Cerebellar nuclear complex (tissue), 1 donor: ENCODE results near the gene RAB34.
A peak's percentile ranks its signal among the peaks of the same experiment; 100 is the strongest.
"Not testable (repeated sequence)": the region's sequence is repeated elsewhere in the genome, so short reads cannot be mapped to it uniquely, and the experiment has no call there.

Experiments used
- DNase-seq, 2 experiments: peaks; one replicate each; lab custom pipeline; 2025; lab: John Stamatoyannopoulos, UW

Gene RAB34

DNA sequence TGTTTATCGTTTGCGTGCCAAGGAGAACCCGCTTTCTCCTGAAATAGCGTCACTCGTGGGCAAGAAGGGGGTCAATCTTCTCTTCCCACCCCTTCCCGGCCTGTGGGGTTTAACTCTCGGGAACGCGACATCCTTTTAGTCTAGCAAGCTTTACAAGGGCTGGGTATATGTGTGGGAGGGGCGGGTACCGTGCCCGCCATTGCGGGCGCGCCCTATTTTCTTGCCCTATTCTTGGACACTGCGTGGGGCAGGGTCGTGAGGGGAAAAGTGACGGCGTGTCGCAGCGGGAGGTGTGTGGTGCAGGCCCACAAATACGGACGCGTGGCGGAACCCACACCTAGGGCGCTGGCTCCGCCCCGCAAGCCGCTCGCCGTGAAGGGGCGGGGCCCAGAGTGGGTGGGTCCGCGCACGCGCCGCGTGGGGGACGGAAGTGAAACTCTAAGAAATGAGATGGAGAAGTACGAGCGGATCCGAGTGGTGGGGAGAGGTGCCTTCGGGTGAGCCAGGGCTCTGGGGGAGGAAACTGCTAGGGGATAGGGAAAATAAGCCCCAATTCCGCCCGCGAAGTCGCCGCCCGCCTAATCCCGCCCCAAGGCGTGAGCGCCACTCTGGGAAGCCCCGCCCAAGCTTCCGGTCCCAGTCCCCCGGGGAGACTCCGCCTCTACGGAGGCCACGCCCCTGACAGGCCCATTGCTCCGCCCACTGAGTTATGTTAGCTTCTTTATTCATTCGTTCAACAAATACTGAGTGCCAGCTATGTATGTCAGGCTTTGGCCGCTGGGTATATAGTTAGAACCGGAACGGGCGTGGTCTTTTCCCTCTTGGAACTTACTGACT, 10.9 kb upstream of the RAB34 start, which contains the start of gene NEK8:
NEK8 (plus strand) TSS at position 425 of the 837 bp plus-strand sequence; CDS start at position 451, 26 bp downstream.
- DNase-seq = peak in 1 of 2 experiments; percentile 45

DNA sequence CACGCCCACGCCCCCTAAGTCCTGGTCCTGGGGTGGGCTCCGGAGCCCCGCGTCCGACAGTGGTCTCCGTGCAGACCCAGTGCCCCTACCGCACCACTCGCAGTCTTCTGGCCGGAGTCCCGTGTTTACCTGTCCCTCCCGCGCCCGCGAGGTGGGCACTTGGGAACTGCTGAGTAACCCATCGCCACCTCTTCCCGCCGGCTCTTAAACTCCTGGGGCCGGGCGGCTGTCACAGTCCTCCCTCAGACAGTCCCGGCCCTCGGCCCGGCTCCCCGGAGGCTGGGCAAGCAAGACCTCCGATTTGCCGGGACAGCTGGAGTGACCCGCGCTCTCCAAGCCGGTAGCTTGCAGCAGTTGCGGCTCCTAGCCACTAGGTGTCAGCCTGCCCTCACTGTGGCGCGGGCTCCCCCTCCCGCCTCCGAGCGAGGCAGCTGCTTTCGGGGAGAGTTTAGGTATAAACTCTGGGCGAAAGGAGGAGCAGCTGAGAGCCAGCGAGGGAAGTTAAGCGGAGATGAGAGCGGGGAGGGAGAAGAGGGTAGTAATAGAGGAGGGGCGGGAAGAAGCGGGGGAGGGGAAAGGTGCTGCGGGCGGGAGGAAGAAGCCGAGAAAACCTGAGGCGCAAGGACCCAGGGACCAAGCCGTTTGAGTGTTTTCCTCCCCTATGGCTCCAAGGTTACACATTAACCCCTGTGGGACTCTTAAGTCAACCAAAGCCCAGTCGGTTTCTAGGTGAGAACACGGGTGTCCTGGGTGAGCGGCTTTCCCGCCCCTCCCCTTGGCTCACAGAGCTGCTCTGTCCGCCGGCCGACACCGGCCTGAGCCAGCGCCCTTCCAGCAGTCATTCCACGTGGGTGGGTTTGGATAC, 9.2 kb upstream of the RAB34 start:
- DNase-seq = peak; percentile 53 to 71

DNA sequence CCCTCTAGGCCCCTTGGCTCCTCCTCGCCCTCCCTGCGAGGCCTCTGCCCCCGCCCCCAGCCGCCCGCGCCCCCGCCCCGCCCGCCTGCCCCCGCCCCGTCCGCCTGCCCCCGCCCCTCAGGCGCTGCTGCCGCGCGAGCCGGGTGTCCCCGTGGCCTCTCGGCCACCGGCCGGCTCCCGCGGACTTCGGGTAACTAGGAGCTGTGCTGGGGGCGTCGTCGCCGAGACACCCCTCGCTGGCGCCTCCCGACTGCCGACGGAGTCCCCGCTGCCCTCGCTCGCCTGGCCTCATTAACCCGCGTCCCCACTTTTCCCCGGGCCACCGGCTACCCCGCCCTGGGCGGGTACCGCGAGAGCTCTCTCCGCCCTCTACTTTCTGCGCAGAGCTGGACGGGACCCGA, 8.6 kb upstream of the RAB34 start, which contains the start of gene TLCD1:
TLCD1 (minus strand) TSS at position 8 of the 401 bp plus-strand sequence. CDS start 136 bp downstream, outside the sequence.
- DNase-seq = no peak

DNA sequence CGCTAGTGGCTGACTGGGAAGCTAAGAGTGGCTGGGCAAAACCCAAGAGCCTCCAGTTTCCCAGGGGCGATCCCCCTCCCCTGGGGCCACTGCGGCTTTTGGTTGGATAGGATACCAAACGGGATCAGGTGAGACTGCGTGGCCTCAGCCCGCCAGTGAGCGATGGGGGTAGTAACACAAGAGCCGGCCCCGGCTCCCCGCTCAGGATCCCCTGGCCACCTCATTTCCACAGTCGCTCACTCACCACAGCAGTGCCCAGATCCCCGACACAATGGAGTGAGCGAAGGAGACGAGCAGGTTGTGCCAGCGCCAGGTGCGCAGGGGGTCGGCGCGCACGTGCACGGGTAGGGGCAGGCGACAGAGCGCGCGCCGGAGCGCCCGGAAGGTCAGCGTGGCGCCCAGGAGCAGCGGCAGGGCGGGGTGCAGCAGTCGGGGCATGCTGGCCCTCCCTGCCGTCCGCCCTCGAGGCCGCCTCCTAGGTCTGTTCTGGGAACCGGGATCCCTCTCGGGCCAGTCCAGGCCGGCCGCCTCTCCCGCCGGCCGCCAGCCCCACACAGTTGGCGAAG, 8.1 kb upstream of the RAB34 start:
- DNase-seq = no peak

DNA sequence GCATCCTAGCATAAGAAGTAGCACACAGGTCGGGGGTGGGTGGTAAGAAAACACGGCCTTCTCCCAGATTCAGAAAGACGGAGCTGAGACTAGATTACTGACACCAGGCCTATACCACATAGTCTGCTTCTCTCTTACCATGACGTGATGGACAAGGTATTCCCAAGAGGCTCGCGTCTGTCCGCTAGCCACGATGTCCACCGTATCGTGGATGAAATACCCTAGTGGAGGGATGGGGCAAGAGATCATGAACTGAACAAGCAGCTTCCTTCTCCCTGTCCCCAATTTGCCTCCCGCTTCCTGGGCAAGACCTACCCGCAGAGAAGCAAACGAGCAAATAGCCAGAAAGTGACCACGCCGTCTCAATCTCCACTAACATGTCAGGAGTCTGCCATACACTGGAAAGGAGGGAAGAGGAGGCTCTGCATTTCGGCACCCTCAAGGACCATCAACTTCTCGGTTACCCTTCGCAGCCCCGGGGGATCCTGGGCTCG, 7.5 kb upstream of the RAB34 start:
- DNase-seq = no peak

DNA sequence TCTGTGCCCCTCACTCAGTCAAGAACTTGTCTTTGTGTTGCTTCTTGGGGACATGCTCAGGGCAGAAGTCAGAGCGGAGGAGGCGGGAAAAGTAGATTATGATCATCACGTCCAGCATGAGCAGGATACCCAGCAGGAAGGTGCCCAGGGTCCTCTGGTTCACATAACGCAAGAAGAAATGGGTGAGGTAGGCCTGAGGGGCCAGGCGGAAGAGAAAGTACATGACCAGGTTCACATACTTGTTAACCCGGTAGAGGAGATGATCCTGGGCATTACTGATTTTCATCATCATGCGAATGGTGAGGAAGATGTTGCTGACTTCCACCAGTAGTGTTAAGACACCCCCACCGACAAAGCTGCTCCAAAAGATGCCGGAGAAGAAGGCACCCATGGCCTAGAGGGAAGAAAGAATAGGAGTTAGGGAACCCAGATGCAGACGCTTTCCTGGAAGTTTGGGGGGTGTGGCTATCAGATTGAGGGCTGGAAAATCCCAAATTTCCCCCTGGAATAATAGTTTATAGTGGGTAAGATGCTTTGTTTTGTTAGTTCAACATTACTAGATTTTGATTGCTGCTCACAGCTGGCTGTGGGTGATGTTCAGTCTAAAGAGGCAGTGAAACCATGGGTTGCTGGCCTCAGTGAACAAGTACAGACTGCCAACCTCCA, 7.0 kb upstream of the RAB34 start:
- DNase-seq = no peak

DNA sequence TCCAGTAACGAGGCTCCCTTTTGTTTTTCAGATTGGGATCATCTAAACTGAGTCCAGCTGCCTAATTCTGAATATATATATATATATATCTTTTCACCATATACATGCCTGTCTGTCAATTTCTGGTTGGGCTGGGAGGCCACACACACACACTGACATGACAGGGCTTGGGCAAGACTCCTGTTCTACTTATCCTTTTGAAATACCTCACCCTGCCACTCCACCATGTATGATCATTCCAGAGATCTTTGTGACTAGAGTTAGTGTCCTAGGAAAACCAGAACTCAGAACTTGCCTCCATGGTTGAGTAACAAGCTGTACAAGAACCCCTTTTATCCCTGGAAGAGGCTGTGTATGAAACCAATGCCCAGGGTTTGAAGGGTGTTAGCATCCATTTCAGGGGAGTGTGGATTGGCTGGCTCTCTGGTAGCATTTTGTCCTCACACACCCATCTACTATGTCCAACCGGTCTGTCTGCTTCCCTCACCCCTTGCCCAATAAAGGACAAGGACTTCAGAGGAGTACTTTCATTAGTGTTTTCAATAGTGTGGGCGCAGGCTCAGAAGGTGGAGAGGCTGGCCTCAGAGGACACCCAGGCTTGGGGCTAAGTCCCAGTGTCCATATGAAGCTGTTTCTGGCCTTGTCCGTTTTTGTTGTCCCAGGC, 6.3 kb upstream of the RAB34 start:
- not testable (repeated sequence) for DNase-seq

DNA sequence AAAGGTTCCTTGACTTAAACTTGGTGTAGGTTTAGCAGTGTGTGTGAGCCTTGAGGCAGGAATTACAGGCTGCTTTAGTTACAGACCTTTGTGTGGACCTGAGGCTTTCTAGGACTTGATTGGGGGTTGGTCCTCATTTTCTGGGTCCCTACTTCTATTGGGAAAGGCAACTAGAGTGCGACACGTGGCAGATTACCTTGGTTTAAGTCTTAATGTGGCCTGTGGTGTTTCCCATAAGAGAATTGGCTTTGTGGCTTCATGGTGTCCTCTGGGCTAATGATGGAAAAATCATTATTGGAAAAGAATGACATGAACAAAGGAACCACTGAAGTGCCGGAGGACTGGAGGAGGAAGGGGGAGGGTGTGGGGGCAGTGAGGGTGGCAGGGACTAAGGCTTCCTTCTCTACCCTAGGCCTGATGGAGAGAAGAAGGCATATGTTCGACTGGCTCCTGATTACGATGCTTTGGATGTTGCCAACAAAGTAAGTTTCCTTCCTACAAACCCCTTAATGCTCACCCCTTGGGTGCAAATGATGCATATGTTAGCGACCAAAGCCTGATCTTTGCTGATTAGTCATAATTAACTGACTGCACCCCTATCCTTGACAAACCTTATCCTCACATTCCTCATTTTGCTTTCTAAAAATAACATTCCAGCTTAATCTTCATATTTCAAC, 5.6 kb upstream of the RAB34 start:
- no peak for DNase-seq

DNA sequence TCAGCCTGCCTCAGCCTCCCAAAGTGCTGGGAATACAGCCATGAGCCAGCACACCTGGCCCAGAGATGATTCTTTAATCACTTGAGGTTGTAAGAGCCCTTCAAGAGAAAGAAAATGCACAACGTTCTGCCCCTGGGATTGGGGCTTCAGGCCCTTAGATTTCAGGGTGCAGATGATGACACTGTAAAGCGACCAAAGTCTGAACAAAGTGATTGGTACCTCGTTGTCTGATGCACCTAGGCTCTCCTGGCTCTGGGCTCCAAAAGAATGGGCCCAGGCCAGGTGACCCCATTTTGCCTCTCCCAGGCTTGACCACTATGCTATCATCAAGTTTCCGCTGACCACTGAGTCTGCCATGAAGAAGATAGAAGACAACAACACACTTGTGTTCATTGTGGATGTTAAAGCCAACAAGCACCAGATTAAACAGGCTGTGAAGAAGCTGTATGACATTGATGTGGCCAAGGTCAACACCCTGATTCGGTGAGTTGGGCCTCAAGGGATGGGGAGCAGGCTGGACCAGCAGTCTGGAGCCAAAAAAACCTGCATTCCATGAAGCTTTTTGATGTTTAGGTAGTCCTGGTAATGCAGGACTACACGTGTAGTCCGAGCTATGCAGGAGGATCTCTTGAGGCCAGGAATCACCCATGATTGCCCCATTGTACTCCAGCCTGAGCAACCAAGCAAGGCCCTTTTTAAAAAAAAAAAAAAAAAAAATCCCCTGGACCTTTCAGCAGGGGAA, 4.9 kb upstream of the RAB34 start:
- DNase-seq = no peak

DNA sequence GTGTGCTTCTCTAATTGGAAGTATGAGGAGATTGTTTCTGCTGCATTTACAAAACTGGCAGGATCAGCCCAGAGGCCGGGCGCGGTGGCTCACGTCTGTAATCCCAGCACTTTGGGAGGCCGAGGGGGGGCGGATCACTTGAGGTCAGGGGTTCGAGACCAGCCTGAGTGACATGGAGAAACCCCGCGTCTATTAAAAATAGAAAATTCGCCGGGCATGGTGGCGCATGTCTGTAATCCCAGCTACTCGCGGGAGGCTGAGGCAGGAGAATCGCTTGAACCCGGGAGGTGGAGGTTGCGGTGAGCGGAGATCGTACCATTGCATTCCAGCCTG, 3.3 kb upstream of the RAB34 start:
- not testable (repeated sequence) for DNase-seq

DNA sequence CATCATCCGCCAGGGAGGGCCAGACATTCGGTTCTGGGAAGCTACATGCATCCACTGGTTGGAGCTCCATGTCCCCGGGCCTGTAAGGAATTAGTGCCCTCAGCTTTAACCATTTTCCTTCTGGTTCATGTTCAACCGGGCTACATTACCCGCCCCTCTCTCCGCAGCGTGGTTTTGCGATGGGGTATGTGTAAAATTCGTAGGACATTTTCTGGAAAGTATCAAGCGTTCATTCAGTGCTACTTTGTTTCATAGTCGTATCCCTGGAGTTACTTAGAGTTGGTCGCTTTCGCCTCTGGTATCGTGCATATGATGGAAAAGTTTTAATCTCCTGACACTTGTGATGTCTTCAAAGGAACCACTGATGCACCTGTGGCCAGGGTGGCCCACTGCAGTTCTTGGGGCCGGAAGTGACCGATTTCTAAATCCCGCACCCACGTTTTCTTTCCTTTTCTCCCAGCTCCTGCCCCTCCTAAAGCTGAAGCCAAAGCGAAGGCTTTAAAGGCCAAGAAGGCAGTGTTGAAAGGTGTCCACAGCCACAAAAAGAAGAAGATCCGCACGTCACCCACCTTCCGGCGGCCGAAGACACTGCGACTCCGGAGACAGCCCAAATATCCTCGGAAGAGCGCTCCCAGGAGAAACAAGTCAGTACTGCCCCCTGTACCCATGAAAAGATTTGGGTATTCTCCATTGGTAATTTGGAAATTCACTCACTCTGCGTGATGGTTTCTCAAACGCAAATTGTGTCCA, 2.8 kb upstream of the RAB34 start:
- DNase-seq = no peak

DNA sequence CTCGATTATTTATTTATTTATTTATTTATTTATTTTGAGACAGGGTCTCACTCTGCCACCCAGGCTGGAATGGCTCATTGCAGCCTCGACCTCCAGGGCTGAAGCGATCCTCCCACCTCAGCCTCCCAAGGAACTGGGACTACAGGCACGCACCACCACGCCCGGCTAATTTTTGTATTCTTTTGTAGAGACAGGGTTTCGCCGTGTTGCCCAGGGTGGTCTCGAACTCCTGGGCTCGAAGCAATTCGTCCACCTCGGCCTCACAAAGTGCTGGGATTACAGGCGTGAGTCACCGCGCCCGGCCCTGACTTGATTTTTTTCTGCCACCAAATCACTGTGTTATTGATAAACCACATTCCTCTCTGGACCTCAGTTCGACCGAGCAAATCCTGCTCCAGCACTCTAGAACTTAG, 1.4 kb upstream of the RAB34 start:
- no peak for DNase-seq

DNA sequence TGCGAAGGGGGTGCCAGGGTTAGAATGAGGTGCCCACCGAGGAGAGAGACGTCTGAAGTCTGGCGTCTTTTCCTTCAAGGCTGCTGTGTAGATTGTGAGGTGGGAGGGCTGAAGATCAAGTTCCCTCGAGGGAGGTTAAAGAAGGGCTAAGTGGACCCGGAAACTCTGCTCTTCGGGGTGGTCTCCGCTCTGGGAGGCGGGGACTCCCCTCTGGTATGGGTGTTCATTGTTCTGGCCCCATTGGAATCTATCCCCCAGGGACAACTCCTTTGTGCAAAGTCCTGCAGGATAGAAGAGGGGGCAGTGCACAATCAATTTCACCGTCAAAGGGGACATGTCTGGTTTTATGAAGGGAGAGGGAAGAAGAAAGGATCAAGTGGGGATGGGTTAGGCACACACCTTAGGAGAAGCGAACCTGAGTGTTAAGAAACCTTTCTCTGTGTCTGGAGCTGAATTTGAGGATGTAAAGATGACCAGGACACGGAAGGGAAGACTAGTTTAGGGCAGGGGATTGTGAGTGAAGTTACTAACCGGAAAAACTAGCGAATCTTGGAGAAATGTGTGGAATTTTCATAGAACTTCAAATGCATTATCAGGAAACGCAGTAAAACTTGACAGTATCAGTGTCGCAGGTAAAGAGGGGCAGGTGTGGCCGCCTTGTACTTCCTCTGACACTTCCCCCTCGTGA, 809 bp upstream of the RAB34 start:
- no peak for DNase-seq

DNA sequence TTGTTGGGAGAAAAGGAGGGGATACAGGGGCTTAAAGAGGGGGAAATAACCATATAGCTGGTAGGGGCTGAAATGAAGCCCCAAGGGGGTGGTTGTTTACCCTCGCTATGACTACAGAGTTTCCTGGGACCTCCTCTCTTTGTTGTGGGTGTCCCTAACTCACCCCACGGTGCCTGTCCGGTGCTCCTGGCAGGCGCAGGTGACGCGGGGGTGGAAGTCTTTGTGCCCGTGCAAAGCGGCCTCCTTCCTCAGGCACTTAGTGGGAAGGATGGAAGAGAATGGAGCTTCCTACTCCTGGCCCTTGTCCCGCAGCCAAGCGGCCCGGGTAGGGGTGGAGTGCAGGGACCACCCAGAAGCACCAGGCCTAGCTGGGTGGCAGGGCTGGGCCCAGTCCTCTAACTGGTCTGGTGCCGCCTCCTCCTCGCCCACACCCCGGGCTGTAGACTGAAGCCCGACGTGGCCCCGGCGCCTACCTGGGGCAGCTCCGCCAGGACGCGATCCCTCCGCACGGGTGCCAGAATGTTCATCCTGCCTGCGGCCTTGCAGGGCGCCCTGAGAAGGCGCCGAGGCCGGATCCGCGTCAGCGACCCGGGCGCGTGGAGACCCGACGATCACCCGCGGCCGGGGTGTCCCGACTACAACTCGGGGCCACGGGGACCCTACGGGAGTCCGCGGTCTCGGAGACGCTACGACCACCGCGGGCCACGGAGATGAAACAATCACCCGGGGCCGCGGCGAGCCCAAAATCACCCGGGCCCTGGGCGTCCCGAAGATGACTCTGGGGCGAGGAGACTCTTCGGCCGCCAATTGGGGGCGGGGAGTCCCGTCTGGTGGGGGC, 709 bp downstream of the RAB34 start:
- DNase-seq = no peak

DNA sequence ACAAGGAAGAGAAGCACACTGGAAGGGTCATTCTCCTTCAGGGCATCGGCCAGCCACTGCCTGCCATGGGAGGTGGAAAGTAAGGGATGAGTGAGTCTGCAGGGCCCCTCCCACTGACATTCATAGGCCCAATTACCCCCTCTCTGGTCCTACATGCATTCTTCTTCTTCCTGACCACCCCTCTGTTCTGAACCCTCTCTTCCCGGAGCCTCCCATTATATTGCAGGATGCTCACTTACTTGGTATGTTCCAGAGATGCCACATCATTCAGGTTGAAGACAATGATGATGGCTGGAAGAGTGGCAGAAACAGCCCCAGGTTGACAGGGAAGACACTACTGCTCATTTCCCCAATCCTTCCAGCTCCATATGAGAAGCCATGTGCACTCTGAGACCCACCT, 2.5 kb downstream of the RAB34 start:
- DNase-seq = no peak

DNA sequence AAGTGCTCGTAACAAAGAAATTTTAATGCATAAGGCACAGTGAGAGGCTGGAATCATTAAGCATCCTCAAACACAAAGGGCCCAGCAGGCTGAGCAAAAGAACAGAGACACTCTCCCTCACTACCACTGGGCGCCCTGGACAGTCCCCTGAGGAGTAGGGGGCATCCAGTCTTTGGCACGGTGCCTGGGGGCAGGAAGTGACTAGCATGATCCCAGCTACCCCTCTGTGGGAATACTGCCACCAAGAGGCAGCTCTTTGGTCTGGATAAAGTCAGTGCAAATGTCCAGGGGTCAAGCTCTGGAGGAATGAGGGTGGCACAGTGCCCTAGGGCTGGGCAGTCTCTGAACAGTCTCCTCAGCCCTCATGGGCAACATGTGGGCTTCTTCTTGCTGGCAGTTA, 3.4 kb downstream of the RAB34 start:
- DNase-seq = no peak

DNA sequence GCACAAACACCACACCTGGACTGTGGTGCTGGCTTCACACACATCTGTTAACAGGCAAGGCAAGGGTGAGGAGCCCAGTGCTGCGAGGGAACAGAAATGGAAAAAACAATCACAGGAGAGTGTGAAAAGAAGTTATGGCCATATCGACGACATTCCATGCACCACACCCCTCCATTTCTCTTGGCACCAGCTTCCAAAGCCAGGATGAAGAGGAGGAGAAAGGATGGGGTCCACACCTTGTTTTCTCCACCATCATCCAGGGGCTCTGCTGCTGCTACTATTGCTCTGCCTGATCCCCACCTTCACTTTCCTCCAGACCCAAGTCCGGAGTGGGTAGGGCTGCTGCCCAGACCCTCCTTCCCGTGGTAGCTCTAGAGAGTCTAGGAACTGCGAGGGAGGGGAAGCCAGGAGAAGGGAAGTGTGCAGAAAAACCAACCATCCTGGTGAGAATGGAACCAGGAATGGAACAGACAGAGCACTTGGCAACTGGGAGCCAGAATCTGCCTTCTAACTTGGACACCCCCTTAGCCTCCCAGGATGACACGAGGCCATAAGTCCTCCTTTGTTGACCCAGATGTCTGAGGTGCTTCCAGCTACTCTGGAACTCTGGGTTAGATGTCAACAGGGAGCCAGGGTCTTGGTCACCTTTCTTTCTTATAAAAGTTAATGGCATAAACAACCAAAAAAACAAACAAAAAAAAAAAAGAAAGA, 4.8 kb downstream of the RAB34 start:
- no peak for DNase-seq
